CMK (cell line): ENCODE results near the gene ADCY3.
"Not testable (repeated sequence)": the region's sequence is repeated elsewhere in the genome, so short reads cannot be mapped to it uniquely, and the experiment has no call there.

Source experiments
- DNase-seq: peaks from one replicate; pipeline ENCODE4 v3.0.0-alpha.2; 2010; ENCODE audit warnings: low read depth

The ADCY3 gene

GRCh38 chr2:24809316-24810007 lies 110.6 kb downstream of the ADCY3 start:
- DNase-seq: no peak

DNA sequence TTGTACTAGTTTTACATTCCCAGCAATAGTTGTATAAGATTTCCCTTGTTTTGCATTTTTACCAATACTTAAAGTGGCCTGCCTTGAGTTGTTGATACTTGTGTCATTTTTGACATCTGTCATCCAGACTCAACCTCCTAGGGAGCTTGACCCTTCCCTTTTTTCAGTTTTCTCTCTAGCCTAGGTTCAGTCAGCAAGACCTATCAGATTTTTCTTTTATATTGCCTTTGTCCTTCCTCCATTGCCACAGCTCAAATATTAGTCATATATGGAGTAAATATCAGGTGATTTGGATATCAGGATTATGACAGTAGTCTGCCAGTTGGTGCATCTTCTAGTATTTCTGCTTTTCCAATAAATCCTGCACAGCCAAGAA lies 113.4 kb downstream of the ADCY3 start:
- DNase-seq: no peak

- not testable (repeated sequence) for DNase-seq
Observed at GRCh38 chr2:24805811-24806660, 114.0 kb downstream of the ADCY3 start.

DNA sequence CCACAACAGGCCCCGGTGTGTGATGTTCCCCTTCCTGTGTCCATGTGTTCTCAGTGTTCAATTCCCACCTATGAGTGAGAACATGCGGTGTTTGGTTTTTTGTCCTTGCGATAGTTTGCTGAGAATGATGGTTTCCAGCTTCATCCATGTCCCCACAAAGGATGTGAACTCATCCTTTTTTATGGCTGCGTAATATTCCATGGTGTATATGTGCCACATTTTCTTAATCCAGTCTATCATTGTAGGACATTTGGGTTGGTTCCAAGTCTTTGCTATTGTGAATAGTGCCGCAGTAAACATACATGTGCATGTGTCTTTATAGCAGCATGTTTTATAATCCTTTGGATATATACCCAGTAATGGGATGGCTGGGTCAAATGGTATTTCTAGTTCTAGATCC lies 119.5 kb downstream of the ADCY3 start:
- not testable (repeated sequence) for DNase-seq

DNA sequence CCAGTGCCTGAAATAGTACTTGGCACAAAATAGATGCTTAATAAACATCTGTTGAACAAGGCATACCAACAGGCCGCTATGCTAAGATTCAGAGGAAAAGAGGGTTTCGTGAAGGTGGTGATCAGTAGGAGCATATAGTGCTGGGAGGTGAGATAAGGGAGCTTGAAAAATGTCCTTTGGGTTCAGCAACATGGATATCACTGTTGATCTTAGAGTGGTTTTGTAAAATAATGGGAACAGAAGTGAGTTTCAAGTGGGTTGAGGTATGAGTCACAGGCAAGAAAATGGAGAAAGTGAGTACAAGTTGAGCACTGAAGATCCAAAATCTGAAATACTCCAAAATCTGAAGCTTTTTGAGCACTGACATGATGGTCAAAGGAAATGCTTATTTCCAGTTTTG lies 122.4 kb downstream of the ADCY3 start:
- DNase-seq: no peak

DNA sequence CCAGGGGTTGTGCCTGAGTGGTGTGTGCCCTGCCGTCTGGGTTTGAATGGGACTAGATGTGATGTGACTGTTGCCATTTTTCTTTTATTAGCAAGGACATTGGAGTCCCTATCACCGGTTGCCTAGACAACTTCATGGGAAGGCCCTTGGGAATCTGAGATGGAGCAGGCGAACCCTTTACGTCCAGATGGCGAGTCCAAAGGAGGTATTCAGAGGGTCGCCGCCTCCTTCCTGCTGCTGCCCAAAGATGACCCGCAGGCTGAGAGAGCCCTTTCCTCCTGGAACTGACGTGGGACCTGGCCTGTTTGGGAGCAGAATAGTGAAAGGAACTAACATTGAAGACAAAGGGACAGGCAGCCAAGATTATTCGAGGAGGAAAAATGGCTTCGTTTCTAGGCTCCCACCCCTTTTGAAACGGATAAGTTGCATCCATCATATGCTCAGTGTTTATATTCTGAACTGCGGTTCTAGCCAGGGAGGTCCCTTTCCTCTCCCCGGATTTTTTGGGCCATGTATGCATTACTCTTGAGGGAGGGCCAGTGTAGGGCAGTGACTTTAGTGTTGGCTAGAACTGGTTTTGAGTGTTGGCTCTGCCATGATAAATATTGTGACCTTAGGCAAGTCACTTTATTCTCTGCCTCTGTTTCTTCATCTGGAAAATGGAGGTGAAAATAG lies 126.1 kb downstream of the ADCY3 start:
- no peak for DNase-seq

DNA sequence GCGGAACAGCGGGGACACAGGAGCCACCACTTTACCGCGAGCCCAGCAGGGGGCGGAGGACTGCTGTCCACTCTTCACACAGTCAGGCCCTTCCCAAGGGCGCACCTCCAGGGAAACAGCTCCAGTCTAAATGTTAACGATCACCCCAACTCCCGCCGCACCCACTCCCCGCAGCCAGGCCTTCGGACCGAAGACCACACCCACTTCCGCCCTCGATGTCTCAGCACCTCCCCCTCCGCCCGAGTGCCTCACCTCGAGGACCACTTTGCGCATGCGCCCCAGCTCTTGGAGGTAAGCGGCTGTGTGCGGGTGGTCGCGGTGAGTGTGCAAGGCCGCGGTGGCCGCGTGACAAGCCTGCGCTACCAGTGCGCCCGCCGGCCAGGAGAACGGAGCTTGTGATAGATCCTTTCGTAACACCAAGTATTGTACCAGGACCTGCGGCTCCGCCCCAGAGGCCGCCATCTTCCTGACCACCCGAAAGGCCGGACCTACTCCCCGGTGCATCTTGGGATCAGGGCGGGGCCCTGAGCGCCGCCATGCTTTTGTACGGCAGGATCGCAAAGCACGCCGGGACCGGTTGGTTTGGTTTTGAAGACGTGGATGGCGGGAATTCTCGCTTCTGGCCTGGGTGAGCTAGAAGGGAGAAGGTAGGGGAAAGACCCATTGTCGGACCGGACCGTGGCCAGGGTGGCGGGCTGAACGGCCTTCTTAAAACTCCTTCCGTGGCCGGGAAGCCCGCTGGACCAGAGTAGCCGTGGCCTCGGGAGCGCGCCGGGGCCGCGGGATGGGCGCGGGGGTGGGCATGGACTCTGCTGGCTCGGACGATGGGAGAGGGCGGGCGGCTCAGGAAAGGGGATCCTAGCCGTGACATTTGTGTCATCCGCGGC lies 126.9 kb downstream of the ADCY3 start, which contains the start of the genes CENPO and PTRHD1:
Gene CENPO, plus strand, starts transcription at position 552 of the 887 bp plus-strand sequence. CDS start 495 bp downstream, outside the sequence.
Gene PTRHD1, minus strand, starts transcription at position 518 of the 887 bp plus-strand sequence. Its CDS starts 14 bp downstream, at position 504.
- DNase-seq: peak; percentile 99

DNA sequence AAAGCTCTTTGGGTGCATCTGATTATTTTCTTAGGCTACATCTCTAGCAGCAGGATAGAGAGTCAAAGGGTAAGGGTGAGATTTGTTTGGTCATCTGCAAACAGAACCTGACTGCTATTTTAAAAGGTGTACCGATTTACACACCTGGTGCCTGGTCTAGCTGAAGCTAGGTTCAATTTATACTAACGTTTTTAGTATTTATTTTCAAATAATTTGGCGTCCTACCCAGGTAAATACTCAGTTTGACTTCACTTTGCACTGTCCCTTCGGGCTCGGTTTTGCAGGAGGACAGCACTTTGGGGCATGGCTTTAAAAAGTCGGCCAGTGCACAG lies 127.5 kb downstream of the ADCY3 start:
- DNase-seq: no peak

GRCh38 chr2:24791452-24791851 lies 128.6 kb downstream of the ADCY3 start:
- DNase-seq: no peak

DNA sequence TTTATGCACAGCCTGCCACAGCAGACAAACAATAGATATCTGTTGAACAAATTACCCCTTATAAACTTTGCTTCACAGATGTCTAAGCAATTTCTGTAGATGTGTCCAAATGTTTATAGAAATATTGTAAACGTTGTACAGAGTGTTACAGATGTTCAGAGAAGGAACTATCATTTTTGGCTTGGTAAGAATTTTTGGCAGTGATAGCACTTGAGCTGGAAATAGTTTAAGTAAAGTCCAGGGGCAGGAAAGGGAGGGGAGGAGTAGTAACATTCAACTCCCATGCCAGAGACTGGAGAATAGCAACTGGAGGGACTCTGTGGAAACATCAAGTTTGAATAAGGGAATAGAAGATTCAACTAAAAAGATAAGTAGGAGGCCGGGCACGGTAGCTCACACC lies 131.2 kb downstream of the ADCY3 start:
- no peak for DNase-seq

- no peak for DNase-seq
Observed at GRCh38 chr2:24787532-24787931, 132.5 kb downstream of the ADCY3 start.

- no peak for DNase-seq
Observed at GRCh38 chr2:24785671-24786321, 134.2 kb downstream of the ADCY3 start.

DNA sequence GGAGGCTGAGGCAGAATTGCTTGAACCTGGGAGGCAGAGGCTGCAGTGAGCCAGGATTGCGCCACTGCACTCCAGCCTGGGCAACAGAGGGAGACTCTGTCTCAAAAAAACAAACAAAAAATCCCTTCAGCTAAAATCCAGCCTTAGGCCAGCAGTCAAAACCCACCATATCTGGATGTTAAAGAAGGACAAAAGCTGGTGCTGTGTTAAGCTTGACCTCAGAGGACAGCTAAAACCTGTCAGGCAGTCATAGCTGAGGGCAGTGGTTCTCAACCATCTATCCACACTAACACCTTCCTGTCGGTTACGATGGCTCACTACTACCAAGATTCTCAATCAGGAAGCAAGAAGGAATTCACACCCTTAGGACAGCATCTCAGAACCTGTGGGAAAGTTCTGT lies 136.4 kb downstream of the ADCY3 start:
- no peak for DNase-seq

- DNase-seq: no peak
Observed at GRCh38 chr2:24779116-24779515, 140.9 kb downstream of the ADCY3 start.

- DNase-seq: no peak
Observed at GRCh38 chr2:24774373-24774772, 145.7 kb downstream of the ADCY3 start.

DNA sequence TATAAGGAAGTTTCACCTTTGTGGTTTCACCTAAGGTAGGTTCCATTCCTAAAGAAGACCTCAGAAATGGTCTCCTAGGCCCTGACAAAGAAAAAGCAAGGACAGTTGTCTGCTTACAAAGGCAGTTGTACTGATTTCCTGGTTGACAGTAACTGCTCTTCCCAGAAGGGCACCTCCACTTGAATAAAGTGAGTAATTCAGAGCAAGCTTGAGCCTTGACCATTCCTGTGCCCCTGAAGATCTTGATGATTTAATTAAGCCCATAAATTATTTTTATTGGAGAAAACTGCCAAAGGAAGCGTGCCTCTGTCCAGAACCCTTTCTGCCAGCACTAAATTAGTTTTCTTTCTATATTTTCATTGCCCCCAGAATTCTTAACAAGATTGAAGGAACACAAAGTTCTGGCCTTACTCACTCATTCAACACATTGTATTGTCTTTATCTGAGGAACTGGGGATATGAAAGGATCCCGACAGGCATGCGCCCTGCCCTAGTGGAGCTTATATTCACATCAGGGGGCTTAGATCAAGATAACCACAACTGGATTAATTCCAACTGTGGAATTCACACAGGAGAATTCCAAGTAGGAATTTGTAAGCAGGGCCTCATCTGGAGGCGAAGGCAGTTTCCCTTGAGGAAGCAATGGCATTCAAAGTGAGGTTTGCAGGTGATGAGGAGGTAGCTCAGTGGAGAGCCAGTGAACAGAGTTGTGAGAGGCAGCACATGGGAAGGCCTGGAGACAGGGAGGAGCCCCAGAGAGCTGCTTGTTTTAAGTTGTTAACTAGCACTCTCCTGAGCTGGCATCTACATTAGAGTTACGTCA lies 148.1 kb downstream of the ADCY3 start:
- DNase-seq: no peak

DNA sequence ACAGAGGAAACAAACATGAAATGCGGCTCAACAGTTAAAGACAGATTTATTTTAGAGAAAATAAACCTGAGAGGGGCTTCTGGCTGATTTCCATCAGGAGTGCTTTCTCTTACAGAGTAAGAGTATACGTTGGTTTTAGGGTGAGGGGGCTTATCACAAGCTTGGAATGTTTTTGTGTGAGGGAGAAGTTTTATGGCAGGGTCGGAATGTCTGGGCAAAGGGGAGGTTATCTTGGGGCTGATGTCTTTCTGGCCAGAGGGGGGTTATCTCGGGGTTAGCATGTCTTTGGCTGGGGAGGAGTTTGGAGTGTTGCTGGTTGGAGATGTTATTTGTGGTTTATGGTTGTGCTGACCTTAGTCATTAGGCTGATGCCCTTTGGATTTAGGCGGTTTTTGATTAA lies 149.0 kb downstream of the ADCY3 start:
- DNase-seq: no peak
